ENCODE measurements around the gene HNRNPUL1.

Gene HNRNPUL1

DNA sequence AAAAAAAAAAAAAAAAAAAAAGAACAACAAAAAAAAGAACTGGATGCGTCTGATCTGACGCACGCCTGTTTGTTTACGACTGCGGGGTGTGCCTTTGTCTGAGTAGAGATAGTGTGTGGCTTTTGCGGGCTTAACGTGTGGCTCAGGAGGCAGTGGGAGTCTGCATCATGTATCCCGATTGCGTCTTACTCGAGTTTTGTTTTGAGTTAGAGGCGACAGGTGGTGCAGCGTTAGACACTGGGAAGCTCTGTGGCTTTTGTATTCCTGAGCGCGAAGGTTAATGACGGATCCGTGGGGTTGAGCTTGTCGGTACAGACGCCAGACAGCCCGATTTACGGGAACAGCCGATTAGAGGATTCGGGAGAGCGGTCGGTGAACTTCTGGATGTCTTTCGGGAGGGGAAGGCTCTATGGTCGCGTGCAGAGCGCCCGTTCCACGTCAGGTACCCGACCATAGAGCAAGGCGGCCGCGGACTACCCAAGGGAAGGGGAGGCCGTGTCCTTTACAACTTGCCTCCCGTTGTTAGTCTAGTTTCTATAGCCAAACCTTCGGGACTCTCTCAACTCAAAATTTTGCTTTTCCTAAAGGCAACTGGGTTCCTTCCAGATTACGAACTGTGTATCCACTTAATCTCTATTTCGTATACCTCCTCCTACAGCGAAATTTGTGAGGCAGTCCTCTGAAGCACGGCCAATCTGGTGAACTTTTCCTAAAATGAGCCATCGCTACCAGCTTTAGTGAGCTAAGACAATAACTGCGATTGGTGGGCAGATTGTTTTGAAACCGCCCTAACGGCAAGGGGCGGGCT, 926 bp upstream of the HNRNPUL1 start:
- ATAC-seq (ENCODE audit: low read depth) (peak; percentile 6), DNase-seq (ENCODE audit: low spot score) (no peak)
- Histone ChIP-seq H3K9me3 (ENCODE audit: severe bottlenecking) (no peaks in the 10 kb centered on the region), H3K36me3 (ENCODE audit: low read depth) (peaks cover 35% of the 10 kb centered on the region), H3K4me3 (ENCODE audit: severe bottlenecking) (peak overlapping the region; percentile 47), H3K4me1 (ENCODE audit: insufficient read depth, poor library complexity, severe bottlenecking) (peaks cover 5% of the 10 kb centered on the region), H3K27me3 (ENCODE audit: insufficient read depth, poor library complexity, severe bottlenecking) (no peaks in the 10 kb centered on the region), H3K27ac (ENCODE audit: poor library complexity, severe bottlenecking) (peak overlapping the region; percentile 94)
- TF ChIP-seq, protein P1, sequence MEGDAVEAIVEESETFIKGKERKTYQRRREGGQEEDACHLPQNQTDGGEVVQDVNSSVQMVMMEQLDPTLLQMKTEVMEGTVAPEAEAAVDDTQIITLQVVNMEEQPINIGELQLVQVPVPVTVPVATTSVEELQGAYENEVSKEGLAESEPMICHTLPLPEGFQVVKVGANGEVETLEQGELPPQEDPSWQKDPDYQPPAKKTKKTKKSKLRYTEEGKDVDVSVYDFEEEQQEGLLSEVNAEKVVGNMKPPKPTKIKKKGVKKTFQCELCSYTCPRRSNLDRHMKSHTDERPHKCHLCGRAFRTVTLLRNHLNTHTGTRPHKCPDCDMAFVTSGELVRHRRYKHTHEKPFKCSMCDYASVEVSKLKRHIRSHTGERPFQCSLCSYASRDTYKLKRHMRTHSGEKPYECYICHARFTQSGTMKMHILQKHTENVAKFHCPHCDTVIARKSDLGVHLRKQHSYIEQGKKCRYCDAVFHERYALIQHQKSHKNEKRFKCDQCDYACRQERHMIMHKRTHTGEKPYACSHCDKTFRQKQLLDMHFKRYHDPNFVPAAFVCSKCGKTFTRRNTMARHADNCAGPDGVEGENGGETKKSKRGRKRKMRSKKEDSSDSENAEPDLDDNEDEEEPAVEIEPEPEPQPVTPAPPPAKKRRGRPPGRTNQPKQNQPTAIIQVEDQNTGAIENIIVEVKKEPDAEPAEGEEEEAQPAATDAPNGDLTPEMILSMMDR (IDR thresholded peaks at IDR 0.05; ENCODE audit: poor library complexity, severe bottlenecking) = no peak

DNA sequence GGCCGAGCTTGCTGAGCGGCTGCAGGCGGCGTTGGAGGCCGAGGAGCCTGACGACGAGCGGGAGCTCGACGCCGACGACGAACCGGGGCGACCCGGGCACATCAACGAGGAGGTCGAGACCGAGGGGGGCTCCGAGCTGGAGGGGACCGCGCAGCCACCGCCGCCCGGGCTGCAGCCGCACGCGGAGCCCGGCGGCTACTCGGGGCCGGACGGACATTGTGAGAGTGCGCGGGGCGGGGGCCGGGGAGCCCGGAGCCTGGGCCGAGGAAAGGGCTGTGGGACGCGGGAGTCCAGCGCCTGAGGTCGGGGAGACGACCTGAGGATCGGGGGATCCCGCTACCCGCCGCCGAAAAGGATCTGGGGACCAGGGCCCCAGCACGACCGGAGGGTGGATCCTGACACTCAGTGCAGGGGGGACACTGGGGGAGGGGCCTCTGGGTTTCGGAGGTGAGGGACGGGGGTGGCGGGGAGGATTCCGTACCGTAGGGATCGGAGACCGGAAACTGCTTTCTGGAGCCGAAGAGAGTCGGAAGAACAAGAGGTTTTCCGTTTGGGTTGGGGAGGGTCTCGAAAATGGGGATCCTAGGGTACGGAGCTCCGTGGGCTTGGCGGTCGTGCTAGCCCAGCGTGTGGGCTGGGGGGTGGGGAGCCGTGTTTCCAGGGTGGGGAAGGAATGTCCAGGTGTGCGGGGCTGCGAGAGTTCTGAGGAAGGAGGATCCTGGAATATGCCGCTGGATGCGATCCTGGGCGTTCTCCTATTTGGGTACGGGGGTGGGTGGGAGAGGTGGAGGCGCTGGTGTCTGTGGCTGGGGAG, 616 bp downstream of the HNRNPUL1 start:
- H3K36me3 ChIP-seq (ENCODE audit: low read depth) = peaks cover 39% of the 10 kb centered on the region
- H3K4me1 ChIP-seq (ENCODE audit: insufficient read depth, poor library complexity, severe bottlenecking) = peaks cover 5% of the 10 kb centered on the region
- ATAC-seq (ENCODE audit: low read depth) = no peak
- H3K27me3 ChIP-seq (ENCODE audit: insufficient read depth, poor library complexity, severe bottlenecking) = no peaks in the 10 kb centered on the region
- no peaks in the 10 kb centered on the region for H3K9me3 ChIP-seq (ENCODE audit: severe bottlenecking)
- H3K27ac ChIP-seq (ENCODE audit: poor library complexity, severe bottlenecking) = peak overlapping the region; percentile 94
- DNase-seq (ENCODE audit: low spot score) = no peak
- TF ChIP-seq, protein P1 (IDR thresholded peaks at IDR 0.05; ENCODE audit: poor library complexity, severe bottlenecking) = no peak
- H3K4me3 ChIP-seq (ENCODE audit: severe bottlenecking) = peak overlapping the region; percentile 87

DNA sequence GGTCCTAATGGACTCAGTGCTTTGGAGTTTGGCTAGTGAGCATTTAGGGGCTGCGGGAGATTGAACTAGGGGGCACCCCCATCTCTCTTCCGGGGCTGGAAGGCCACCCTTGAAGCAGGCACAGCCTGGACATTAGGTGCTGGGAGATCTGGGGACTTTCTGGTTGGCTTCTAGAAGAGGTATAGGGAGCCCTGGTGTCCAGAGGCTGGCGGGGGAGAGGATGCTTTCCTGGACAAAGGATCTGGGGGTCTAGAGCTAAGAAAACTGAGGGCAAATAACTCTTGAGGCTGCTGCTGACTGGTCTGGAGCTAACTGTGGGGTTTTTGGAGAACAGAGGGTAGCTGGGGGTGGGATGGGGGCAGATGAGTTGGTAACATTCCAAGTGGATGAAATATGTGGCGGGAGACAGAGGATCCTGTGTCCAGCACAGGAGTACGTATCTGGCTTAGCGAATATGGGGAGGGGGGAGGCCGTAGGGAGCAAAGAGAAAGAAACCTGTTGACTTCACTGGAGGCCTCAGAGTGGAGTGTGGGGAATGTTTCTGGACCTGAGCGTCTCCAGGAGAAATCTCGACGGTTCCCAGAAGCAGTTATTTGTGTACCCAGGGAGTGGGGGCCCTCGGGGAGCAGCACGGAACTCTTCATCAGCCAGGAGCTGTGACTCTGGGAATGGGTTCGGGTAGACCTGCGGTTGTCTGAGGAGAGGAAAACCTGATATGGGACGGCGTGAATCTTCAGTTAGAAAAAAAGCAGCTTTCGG, 1.4 kb downstream of the HNRNPUL1 start:
- H3K27me3 ChIP-seq (ENCODE audit: insufficient read depth, poor library complexity, severe bottlenecking) = no peaks in the 10 kb centered on the region
- H3K4me1 ChIP-seq (ENCODE audit: insufficient read depth, poor library complexity, severe bottlenecking) = peaks cover 5% of the 10 kb centered on the region
- no peak for ATAC-seq (ENCODE audit: low read depth)
- H3K4me3 ChIP-seq (ENCODE audit: severe bottlenecking) = peak overlapping the region; percentile 87
- DNase-seq (ENCODE audit: low spot score) = no peak
- TF ChIP-seq, protein P1 (IDR thresholded peaks at IDR 0.05; ENCODE audit: poor library complexity, severe bottlenecking) = no peak
- peaks cover 46% of the 10 kb centered on the region for H3K36me3 ChIP-seq (ENCODE audit: low read depth)
- no peaks in the 10 kb centered on the region for H3K9me3 ChIP-seq (ENCODE audit: severe bottlenecking)
- peak overlapping the region; percentile 94 for H3K27ac ChIP-seq (ENCODE audit: poor library complexity, severe bottlenecking)

DNA sequence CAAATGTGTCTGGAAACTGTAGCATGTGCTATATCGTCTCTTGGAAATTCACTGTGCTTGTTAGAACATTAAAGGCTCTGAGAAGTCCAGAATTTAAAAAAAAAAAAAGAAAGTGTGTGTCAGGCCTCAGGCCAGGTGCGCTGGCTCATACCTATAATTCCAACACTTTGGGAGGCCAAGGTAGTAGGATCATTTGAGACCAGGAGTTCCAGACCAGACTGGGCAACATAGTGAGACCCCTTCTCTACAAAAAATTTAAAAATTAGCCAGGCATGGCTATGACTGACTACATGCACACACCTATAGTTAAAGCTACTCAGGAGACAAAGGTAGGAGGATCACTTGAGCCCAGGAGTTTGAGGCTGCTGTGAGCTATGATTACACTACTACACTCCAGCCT, 4.9 kb downstream of the HNRNPUL1 start:
- no peaks in the 10 kb centered on the region for H3K9me3 ChIP-seq (ENCODE audit: severe bottlenecking)
- H3K27me3 ChIP-seq (ENCODE audit: insufficient read depth, poor library complexity, severe bottlenecking) = no peaks in the 10 kb centered on the region
- peaks cover 75% of the 10 kb centered on the region for H3K36me3 ChIP-seq (ENCODE audit: low read depth)
- peaks cover 5% of the 10 kb centered on the region for H3K4me1 ChIP-seq (ENCODE audit: insufficient read depth, poor library complexity, severe bottlenecking)
- DNase-seq (ENCODE audit: low spot score) (no peak), ATAC-seq (ENCODE audit: low read depth) (no peak)
- H3K27ac ChIP-seq (ENCODE audit: poor library complexity, severe bottlenecking) = no peak overlapping the region
- no peak overlapping the region for H3K4me3 ChIP-seq (ENCODE audit: severe bottlenecking)
- TF ChIP-seq, protein P1 (IDR thresholded peaks at IDR 0.05; ENCODE audit: poor library complexity, severe bottlenecking) = no peak

All from RWPE2 (cell line).